ENCODE measurements around the gene ZNF497. TPM values are rescaled to one million over a fixed set of nuclear protein-coding genes. Genes with fewer than 3 reads are reported as not detected.

ZNF497 gene
- total and polyA plus RNA-seq, 2 of the 8 experiments (the other 6 are each of a cell fraction or from before 2014, with no cell fraction given) = 0.93 to 1.4 TPM

- peak; percentile 50 for TF ChIP-seq MAX (IDR thresholded peaks at IDR 0.05)
- no peak for TF ChIP-seq POU5F1 (IDR thresholded peaks at IDR 0.05; ENCODE audit: low read depth, low read length)
- TF ChIP-seq NRF1 (IDR thresholded peaks at IDR 0.05; ENCODE audit: low read depth, low read length) = peak; percentile 63
- TF ChIP-seq CEBPB (IDR thresholded peaks at IDR 0.05; ENCODE audit: low read depth, low read length) = no peak
- TF ChIP-seq MAFK (IDR thresholded peaks at IDR 0.05; ENCODE audit: low read depth, low read length) = no peak
- no peak for TF ChIP-seq KDM5A (IDR thresholded peaks at IDR 0.05; ENCODE audit: low read length)
- TF ChIP-seq TAF1 (IDR thresholded peaks at IDR 0.05; ENCODE audit: low read depth, low read length) = peak; percentile 52; the same call in 1 of the 2 replicates
- TF ChIP-seq YY1 (IDR thresholded peaks at IDR 0.05; ENCODE audit: low read depth, low read length) = no peak
- 0 out of 3 replicates have a peak, but pooled peaks of 1 of the 2 experiments have one; percentile 35 for TF ChIP-seq POLR2A (IDR thresholded peaks at IDR 0.05; ENCODE audit: control extremely low read depth in 1 of 2, low read depth in 2 of 2, low read length in 2 of 2)
- TF ChIP-seq RFX5 (IDR thresholded peaks at IDR 0.05; ENCODE audit: borderline replicate concordance, low read depth, low read length) = no peak
- TF ChIP-seq CBX5 (IDR thresholded peaks at IDR 0.05; ENCODE audit: low read depth, low read length) = no peak
- TF ChIP-seq PHF8 (conservative IDR thresholded peaks at IDR 0.05; ENCODE audit: low read depth, low read length) = 0 out of 2 replicates have a peak, but pooled peaks have one; percentile 47
- no peak for TF ChIP-seq SP4 (IDR thresholded peaks at IDR 0.05; ENCODE audit: low read length)
- no peak for TF ChIP-seq EZH2 (IDR thresholded peaks at IDR 0.05; ENCODE audit: low read depth, low read length, severe bottlenecking)
- TF ChIP-seq SUZ12 (IDR thresholded peaks at IDR 0.05; ENCODE audit: low read length) = no peak
- no peak for TF ChIP-seq JUND (IDR thresholded peaks at IDR 0.05; ENCODE audit: low read length)
- TF ChIP-seq TCF12 (IDR thresholded peaks at IDR 0.05; ENCODE audit: low read depth, low read length) = no peak
- no peak for TF ChIP-seq HDAC6 (IDR thresholded peaks at IDR 0.05; ENCODE audit: low read depth, low read length)
- TF ChIP-seq JUN (IDR thresholded peaks at IDR 0.05; ENCODE audit: low read depth, low read length) = no peak
- no peak for TF ChIP-seq TBP (IDR thresholded peaks at IDR 0.05; ENCODE audit: low read depth, low read length)
- TF ChIP-seq BCL11A (IDR thresholded peaks at IDR 0.05; ENCODE audit: low read depth in 2 of 2, low read length in 2 of 2) = no peak
- TF ChIP-seq CHD2 (IDR thresholded peaks at IDR 0.05; ENCODE audit: low read length) = no peak
- no peak for TF ChIP-seq CBX8 (IDR thresholded peaks at IDR 0.05; ENCODE audit: borderline replicate concordance, low read depth, low read length)
- TF ChIP-seq E2F6 (IDR thresholded peaks at IDR 0.05) = peak; percentile 69; the same call in 1 of the 2 replicates
These were observed 15.3 kb downstream of the ZNF497 start (continued) for GRCh38 chr19:58346961-58347929.

All from H1 (cell line).